Stimulated activated effector memory CD8-positive, alpha-beta T cell treated with anti-CD3 and anti-CD28 coated beads, Interleukin-12 subunit alpha, Interleukin-12 subunit beta, amount 100 ng/mL, for 72 hours (primary cell): ENCODE measurements around the gene ARID1A.

Experiments used
- ATAC-seq: fragments of 150-1000 bp; cut with Tn5 transposase; 2 replicates; pipeline ENCODE4 v1.10.0; 2021
- DNase-seq, 2 donors: peaks; one replicate each; pipeline ENCODE4 v3.0.0; 2021 to 2022; ENCODE audit warnings: low spot score in 2 of 2
- H3K27ac Mint-ChIP-seq: one replicate; pipeline ENCODE4 v1.8.0; 2022; ENCODE audit warnings: mild to moderate bottlenecking, mixed read lengths
- H3K36me3 Mint-ChIP-seq: one replicate; pipeline ENCODE4 v1.8.0; 2022; ENCODE audit warnings: mild to moderate bottlenecking, mixed read lengths
- H3K4me1 Mint-ChIP-seq: one replicate; pipeline ENCODE4 v1.8.0; 2022; ENCODE audit warnings: mixed read lengths
- H3K4me3 Mint-ChIP-seq: one replicate; pipeline ENCODE4 v1.8.0; 2022; ENCODE audit warnings: mild to moderate bottlenecking, mixed read lengths
- H3K9me3 Mint-ChIP-seq: one replicate; pipeline ENCODE4 v1.8.0; 2022; ENCODE audit warnings: mixed read lengths

Gene ARID1A

GRCh38 chr1:26733392-26733791, 37.6 kb downstream of the ARID1A start:
- H3K36me3 Mint-ChIP-seq: peaks cover 99% of the 10 kb centered on the region
- DNase-seq: no peak
- no peaks in the 10 kb centered on the region for H3K9me3 Mint-ChIP-seq
- peak; percentile 90 for ATAC-seq
- peak overlapping the region; percentile 74 for H3K27ac Mint-ChIP-seq
- H3K4me1 Mint-ChIP-seq: peaks cover 63% of the 10 kb centered on the region
- no peak overlapping the region for H3K4me3 Mint-ChIP-seq

- ATAC-seq: peak; percentile 66
- Mint-ChIP-seq H3K9me3 (no peaks in the 10 kb centered on the region), H3K36me3 (peaks cover 100% of the 10 kb centered on the region), H3K4me3 (no peak overlapping the region), H3K27ac (peak overlapping the region; percentile 74), H3K4me1 (peaks cover 59% of the 10 kb centered on the region)
- no peak for DNase-seq
Measured at GRCh38 chr1:26733982-26734381, 38.2 kb downstream of the ARID1A start.

- H3K4me1 Mint-ChIP-seq: peaks cover 59% of the 10 kb centered on the region
- H3K9me3 Mint-ChIP-seq: no peaks in the 10 kb centered on the region
- H3K36me3 Mint-ChIP-seq: peaks cover 100% of the 10 kb centered on the region
- no peak overlapping the region for H3K4me3 Mint-ChIP-seq
- ATAC-seq (no peak), DNase-seq (no peak)
- no peak overlapping the region for H3K27ac Mint-ChIP-seq
Measured at GRCh38 chr1:26734501-26735058, 38.8 kb downstream of the ARID1A start.

- H3K9me3 Mint-ChIP-seq: no peaks in the 10 kb centered on the region
- ATAC-seq: peak; percentile 23
- peak overlapping the region; percentile 24 for H3K27ac Mint-ChIP-seq
- no peak overlapping the region for H3K4me3 Mint-ChIP-seq
- H3K4me1 Mint-ChIP-seq: peaks cover 64% of the 10 kb centered on the region
- no peak for DNase-seq
- peaks cover 97% of the 10 kb centered on the region for H3K36me3 Mint-ChIP-seq
Measured at GRCh38 chr1:26739329-26739914, 43.6 kb downstream of the ARID1A start.

GRCh38 chr1:26740023-26740634, 44.3 kb downstream of the ARID1A start:
- H3K9me3 Mint-ChIP-seq: no peaks in the 10 kb centered on the region
- H3K27ac Mint-ChIP-seq: peak overlapping the region; percentile 24
- ATAC-seq (no peak), DNase-seq (no peak)
- peaks cover 97% of the 10 kb centered on the region for H3K36me3 Mint-ChIP-seq
- H3K4me1 Mint-ChIP-seq: peaks cover 66% of the 10 kb centered on the region
- H3K4me3 Mint-ChIP-seq: no peak overlapping the region

- Mint-ChIP-seq H3K27ac (peak overlapping the region; percentile 24), H3K9me3 (no peaks in the 10 kb centered on the region), H3K4me1 (peaks cover 61% of the 10 kb centered on the region), H3K36me3 (peaks cover 97% of the 10 kb centered on the region), H3K4me3 (no peak overlapping the region)
- DNase-seq (no peak), ATAC-seq (no peak)
Measured at GRCh38 chr1:26740952-26741351, 45.1 kb downstream of the ARID1A start.

- DNase-seq (no peak), ATAC-seq (no peak)
- Mint-ChIP-seq H3K36me3 (peaks cover 97% of the 10 kb centered on the region), H3K4me3 (peak overlapping the region; percentile 65), H3K27ac (peak overlapping the region; percentile 74), H3K9me3 (no peaks in the 10 kb centered on the region), H3K4me1 (peaks cover 76% of the 10 kb centered on the region)
Measured at GRCh38 chr1:26743426-26744059, 47.7 kb downstream of the ARID1A start.

- DNase-seq (peak; percentile 65 to 86), ATAC-seq (peak; percentile 97)
- Mint-ChIP-seq H3K27ac (peak overlapping the region; percentile 74), H3K9me3 (no peaks in the 10 kb centered on the region), H3K4me1 (peaks cover 75% of the 10 kb centered on the region), H3K4me3 (peak overlapping the region; percentile 65), H3K36me3 (peaks cover 97% of the 10 kb centered on the region)
Measured at GRCh38 chr1:26744075-26744959, 48.5 kb downstream of the ARID1A start.

GRCh38 chr1:26745191-26745590, 49.4 kb downstream of the ARID1A start:
- Mint-ChIP-seq H3K36me3 (peaks cover 97% of the 10 kb centered on the region), H3K27ac (peak overlapping the region; percentile 74), H3K4me3 (peak overlapping the region; percentile 65), H3K9me3 (no peaks in the 10 kb centered on the region), H3K4me1 (peaks cover 75% of the 10 kb centered on the region)
- DNase-seq (no peak), ATAC-seq (no peak)

- peaks cover 74% of the 10 kb centered on the region for H3K4me1 Mint-ChIP-seq
- peaks cover 98% of the 10 kb centered on the region for H3K36me3 Mint-ChIP-seq
- H3K9me3 Mint-ChIP-seq: no peaks in the 10 kb centered on the region
- peak overlapping the region; percentile 90 for H3K27ac Mint-ChIP-seq
- ATAC-seq: no peak
- no peak for DNase-seq
- H3K4me3 Mint-ChIP-seq: no peak overlapping the region
Measured at GRCh38 chr1:26747048-26747447, 51.2 kb downstream of the ARID1A start.

GRCh38 chr1:26748351-26748750, 52.5 kb downstream of the ARID1A start:
- Mint-ChIP-seq H3K4me1 (peaks cover 75% of the 10 kb centered on the region), H3K27ac (peak overlapping the region; percentile 90), H3K9me3 (no peaks in the 10 kb centered on the region), H3K4me3 (no peak overlapping the region), H3K36me3 (peaks cover 96% of the 10 kb centered on the region)
- DNase-seq (no peak), ATAC-seq (no peak)

- no peak for DNase-seq
- H3K4me3 Mint-ChIP-seq: no peak overlapping the region
- H3K36me3 Mint-ChIP-seq: peaks cover 95% of the 10 kb centered on the region
- peak overlapping the region; percentile 81 for H3K27ac Mint-ChIP-seq
- H3K4me1 Mint-ChIP-seq: peaks cover 66% of the 10 kb centered on the region
- ATAC-seq: no peak
- no peaks in the 10 kb centered on the region for H3K9me3 Mint-ChIP-seq
Measured at GRCh38 chr1:26749458-26749857, 53.6 kb downstream of the ARID1A start.

GRCh38 chr1:26750428-26750827, 54.6 kb downstream of the ARID1A start:
- Mint-ChIP-seq H3K4me3 (no peak overlapping the region), H3K4me1 (peaks cover 59% of the 10 kb centered on the region), H3K36me3 (peaks cover 94% of the 10 kb centered on the region), H3K27ac (peak overlapping the region; percentile 81), H3K9me3 (no peaks in the 10 kb centered on the region)
- DNase-seq: no peak
- ATAC-seq: no peak

GRCh38 chr1:26752519-26752918, 56.7 kb downstream of the ARID1A start:
- Mint-ChIP-seq H3K4me1 (peaks cover 54% of the 10 kb centered on the region), H3K27ac (peak overlapping the region; percentile 78), H3K36me3 (peaks cover 94% of the 10 kb centered on the region), H3K4me3 (no peak overlapping the region), H3K9me3 (no peaks in the 10 kb centered on the region)
- ATAC-seq (no peak), DNase-seq (no peak)
